Activated B cell treated with CpG ODN at 0.5 μM for 24 hours (primary cell): ENCODE measurements around the gene OR1F1. TPM values are rescaled to one million over a fixed set of nuclear protein-coding genes. Genes with fewer than 3 reads are reported as not detected.

Experiments
- ATAC-seq: fragments of 200-7000 bp; cut with Tn5 transposase; one replicate; pipeline ENCODE4 v1.10.0; 2021; ENCODE audit warnings: low read depth, mild to moderate bottlenecking, moderate library complexity
- CTCF ChIA-PET: fragments of 350-600 bp; sonication (Branson Sonifier 250); formaldehyde crosslinking; loops from one replicate; lab custom pipeline; 2021; ENCODE audit warnings: antibody characterized with exemption; lab: Charles Lee
- POLR2A ChIA-PET: fragments of 350-600 bp; sonication (Branson Sonifier 250); formaldehyde crosslinking; loops from one replicate; lab custom pipeline; 2021; ENCODE audit warnings: antibody characterized with exemption; lab: Charles Lee
- DNase-seq: peaks from one replicate; pipeline ENCODE4 v3.0.0; 2022
- H3K27ac Mint-ChIP-seq: one replicate; pipeline ENCODE4 v1.8.0; 2020; ENCODE audit warnings: mixed read lengths
- H3K27me3 Mint-ChIP-seq: one replicate; pipeline ENCODE4 v1.8.0; 2021; ENCODE audit warnings: mixed read lengths
- H3K36me3 Mint-ChIP-seq: one replicate; pipeline ENCODE4 v1.8.0; 2021; ENCODE audit warnings: low read depth, mixed read lengths
- H3K4me1 Mint-ChIP-seq: one replicate; pipeline ENCODE4 v1.8.0; 2021; ENCODE audit warnings: mixed read lengths
- H3K4me3 Mint-ChIP-seq: one replicate; pipeline ENCODE4 v1.8.0; 2020; ENCODE audit warnings: mild to moderate bottlenecking, mixed read lengths
- H3K9me3 Mint-ChIP-seq: one replicate; pipeline ENCODE4 v1.8.0; 2020; ENCODE audit warnings: mixed read lengths
- intact Hi-C: fragments of 100-400 bp; cut with micrococcal nuclease; formaldehyde crosslinking; loops from one replicate; pipeline ENCODE4 v1.15.1; 2024
- total RNA-seq: library from RNA; stranded (reverse); gene quantifications from 2 replicates; pipeline ENCODE4 v1.2.3, GENCODE V29; 2022
- TF ChIP-seq, protein P1 (sequence below): fragments of 200-600 bp; IDR thresholded peaks from one replicate; pipeline ENCODE4 v1.8.0; 2022; ENCODE audit warnings: antibody characterized with exemption, mild to moderate bottlenecking

Gene OR1F1
- total RNA-seq, 1 donor from 2014 or later = not detected

DNA sequence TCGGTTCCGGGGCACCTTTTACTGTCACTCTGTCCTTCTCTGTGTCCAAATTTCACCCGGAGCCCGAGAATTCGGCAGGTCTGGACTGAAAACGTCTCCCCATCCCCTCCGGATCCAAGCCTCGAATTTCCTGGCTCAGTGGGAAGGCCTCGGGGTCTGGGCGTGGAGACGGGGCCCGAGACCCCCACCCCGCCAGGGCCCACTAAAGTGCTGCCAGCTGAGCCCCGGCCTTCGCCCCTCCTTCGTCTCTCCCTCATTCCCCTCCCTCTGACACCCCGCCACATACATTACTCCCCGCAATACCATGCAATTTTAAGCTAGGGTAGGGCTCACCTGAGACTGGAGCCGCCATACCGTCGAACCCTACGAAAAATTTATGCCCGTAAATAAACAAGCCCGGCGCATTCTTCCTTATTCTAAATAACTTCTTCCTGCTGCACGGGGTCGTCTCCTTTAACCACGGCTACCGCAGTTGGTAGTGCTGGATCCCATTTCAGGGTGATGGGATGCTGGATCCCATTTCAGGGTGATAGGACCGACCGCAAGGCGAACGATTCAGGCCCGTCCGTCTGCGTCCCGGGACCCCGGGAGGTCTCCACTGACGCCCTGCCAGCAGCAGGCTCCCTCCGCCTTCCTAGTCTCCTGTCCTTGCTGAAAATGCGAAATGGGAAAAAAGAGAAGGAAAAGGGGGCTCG, 4.4 kb upstream of the OR1F1 start:
- TF ChIP-seq, protein P1, sequence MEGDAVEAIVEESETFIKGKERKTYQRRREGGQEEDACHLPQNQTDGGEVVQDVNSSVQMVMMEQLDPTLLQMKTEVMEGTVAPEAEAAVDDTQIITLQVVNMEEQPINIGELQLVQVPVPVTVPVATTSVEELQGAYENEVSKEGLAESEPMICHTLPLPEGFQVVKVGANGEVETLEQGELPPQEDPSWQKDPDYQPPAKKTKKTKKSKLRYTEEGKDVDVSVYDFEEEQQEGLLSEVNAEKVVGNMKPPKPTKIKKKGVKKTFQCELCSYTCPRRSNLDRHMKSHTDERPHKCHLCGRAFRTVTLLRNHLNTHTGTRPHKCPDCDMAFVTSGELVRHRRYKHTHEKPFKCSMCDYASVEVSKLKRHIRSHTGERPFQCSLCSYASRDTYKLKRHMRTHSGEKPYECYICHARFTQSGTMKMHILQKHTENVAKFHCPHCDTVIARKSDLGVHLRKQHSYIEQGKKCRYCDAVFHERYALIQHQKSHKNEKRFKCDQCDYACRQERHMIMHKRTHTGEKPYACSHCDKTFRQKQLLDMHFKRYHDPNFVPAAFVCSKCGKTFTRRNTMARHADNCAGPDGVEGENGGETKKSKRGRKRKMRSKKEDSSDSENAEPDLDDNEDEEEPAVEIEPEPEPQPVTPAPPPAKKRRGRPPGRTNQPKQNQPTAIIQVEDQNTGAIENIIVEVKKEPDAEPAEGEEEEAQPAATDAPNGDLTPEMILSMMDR = no peak
- no peaks in the 10 kb centered on the region for H3K36me3 Mint-ChIP-seq
- ChIA-PET CTCF (interaction anchor here (0.8 to 1.5 kb wide), 2 partner anchors 33 to 156 kb away, joined by 3 to 4 read pairs; no protein-coding TSS in a partner anchor), POLR2A (interaction anchor here (0.6 to 1.5 kb wide), 3 partner anchors 31 to 274 kb away, joined by 3 to 8 read pairs (median 4); no protein-coding TSS in a partner anchor)
- H3K27ac Mint-ChIP-seq = no peak overlapping the region
- no peak for ATAC-seq
- intact Hi-C loops = loop anchor here (2.0 to 5.0 kb wide), 2 partner anchors 33 to 319 kb away; partner anchors contain the start of gene CLUAP1
- H3K4me3 Mint-ChIP-seq = peak overlapping the region; percentile 62
- peaks cover 72% of the 10 kb centered on the region for H3K27me3 Mint-ChIP-seq
- no peaks in the 10 kb centered on the region for H3K9me3 Mint-ChIP-seq
- peaks cover 26% of the 10 kb centered on the region for H3K4me1 Mint-ChIP-seq
- no peak for DNase-seq

DNA sequence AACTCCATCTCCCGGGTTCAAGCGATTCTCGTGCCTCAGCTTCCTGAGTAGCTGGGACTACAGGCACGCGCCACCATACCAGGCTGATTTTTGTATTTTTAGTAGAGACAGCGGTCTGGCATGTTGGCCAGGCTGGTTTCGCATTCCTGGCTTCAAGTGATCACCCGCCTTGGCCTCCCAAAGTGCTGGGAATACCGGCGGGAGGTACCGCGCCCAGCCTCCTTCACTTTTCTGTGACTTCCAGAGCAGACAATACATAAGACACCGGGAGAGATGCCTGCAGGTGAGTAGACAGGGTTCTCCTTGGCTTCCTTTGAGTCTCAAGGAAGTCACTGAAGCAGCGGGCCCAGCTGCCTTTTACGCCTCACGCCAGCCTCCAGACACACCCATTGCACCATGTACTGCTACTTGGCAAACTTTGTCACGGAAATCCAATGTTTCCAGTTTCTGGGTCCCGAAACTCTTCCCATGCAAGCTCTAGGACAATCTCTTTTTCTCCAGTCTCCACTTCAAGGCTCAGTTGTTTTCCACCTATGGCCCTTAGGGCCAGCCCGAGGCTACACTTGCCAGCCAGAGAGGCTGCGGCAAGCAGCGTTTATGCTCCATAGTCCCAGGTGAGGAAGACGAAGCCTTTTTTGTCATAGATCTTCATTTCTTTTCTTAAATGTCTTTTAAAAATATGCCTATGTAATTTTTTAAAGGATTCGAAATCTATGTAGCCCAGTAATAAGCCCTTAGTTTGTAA, 886 bp upstream of the OR1F1 start:
- ATAC-seq = no peak
- DNase-seq = no peak
- peaks cover 73% of the 10 kb centered on the region for H3K27me3 Mint-ChIP-seq
- intact Hi-C loops = no loop called here
- CTCF ChIA-PET = interaction anchor here (0.6 kb wide), 1 partner anchor 105 kb away, joined by 3 read pairs; no protein-coding TSS in a partner anchor
- POLR2A ChIA-PET = interaction anchor here (0.6 kb wide), 1 partner anchor 74 kb away, joined by 3 read pairs; no protein-coding TSS in a partner anchor
- H3K4me1 Mint-ChIP-seq = peaks cover 43% of the 10 kb centered on the region
- H3K27ac Mint-ChIP-seq = no peak overlapping the region
- no peaks in the 10 kb centered on the region for H3K36me3 Mint-ChIP-seq
- TF ChIP-seq, protein P1 = no peak
- H3K4me3 Mint-ChIP-seq = no peak overlapping the region
- H3K9me3 Mint-ChIP-seq = no peaks in the 10 kb centered on the region

- Mint-ChIP-seq H3K4me3 (no peak overlapping the region), H3K27ac (no peak overlapping the region), H3K9me3 (no peaks in the 10 kb centered on the region), H3K36me3 (no peaks in the 10 kb centered on the region), H3K4me1 (peaks cover 31% of the 10 kb centered on the region), H3K27me3 (peaks cover 71% of the 10 kb centered on the region)
- ATAC-seq = no peak
- intact Hi-C loops = loop anchor here (2.0 kb wide), 1 partner anchor 18 kb away; no protein-coding TSS in a partner anchor
- DNase-seq = no peak
- TF ChIP-seq, protein P1 = no peak
- ChIA-PET CTCF (interaction anchor here (0.9 to 1.1 kb wide), 2 partner anchors 93 to 161 kb away, joined by 3 read pairs; no protein-coding TSS in a partner anchor), POLR2A (interaction anchor here (0.5 kb wide), 1 partner anchor 1166 kb away, joined by 6 read pairs; no protein-coding TSS in a partner anchor)
Observed at GRCh38 chr16:3188675-3188924, 596 bp downstream of the OR1F1 start.

DNA sequence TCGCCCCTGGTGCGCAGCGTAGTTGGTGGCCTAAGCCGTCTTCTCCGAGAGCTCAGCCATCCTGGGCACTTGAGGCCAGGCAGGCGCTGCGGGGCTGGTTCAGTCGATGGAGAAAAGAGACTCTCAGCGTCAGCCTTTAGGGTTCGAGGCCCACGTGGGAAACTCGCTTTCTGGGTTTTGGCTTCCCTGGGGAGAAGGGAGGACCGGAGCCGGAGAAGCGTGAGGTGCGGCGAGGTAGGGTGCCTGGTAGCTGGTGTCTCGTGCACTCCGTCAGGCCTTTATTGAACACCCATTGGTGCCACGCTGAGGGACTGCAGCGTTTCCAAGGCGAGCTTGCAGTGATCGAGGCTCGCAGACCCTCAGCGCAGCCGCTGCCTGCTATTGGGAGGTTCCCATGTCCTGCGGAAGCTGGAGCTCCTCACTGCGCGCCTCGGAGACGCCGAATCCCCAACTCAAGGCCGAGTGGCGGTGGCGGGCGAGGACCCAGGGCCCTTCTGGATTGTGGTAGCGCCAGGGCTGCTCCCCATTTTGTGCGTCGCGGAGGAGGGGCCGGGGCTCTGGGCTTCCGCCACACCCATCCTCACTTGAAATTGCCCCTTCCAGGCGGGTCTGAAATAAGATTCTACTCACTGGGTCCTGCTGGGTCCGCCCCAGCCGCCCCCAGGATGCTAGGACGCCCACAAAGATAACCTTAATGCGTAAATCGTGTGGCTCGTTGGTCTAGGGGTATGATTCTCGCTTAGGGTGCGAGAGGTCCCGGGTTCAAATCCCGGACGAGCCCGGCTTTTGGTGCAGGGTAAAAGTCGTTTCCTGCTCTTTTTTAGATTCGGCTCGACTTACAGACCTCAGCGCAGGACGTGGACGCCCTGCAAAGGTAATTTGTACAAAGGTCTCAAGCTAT, 1.2 kb downstream of the OR1F1 start:
- intact Hi-C loops = loop anchor here (2.0 kb wide), 1 partner anchor 18 kb away; no protein-coding TSS in a partner anchor
- no peaks in the 10 kb centered on the region for H3K9me3 Mint-ChIP-seq
- no peak for DNase-seq

More for the DNA sequence above, 1.2 kb downstream of the OR1F1 start:
- TF ChIP-seq, protein P1 = no peak
- Mint-ChIP-seq H3K27ac (peak overlapping the region; percentile 53), H3K27me3 (peaks cover 71% of the 10 kb centered on the region), H3K36me3 (no peaks in the 10 kb centered on the region), H3K4me3 (peak overlapping the region; percentile 32), H3K4me1 (peaks cover 25% of the 10 kb centered on the region)
- ChIA-PET POLR2A (interaction anchor here (0.5 to 1.2 kb wide), 2 partner anchors 31 to 1167 kb away, joined by 3 to 6 read pairs; no protein-coding TSS in a partner anchor), CTCF (interaction anchor here (0.9 to 1.1 kb wide), 2 partner anchors 93 to 161 kb away, joined by 3 read pairs; no protein-coding TSS in a partner anchor)
- peak; percentile 21 for ATAC-seq
